ENCODE results near the gene MYO10.

MYO10 gene

DNA sequence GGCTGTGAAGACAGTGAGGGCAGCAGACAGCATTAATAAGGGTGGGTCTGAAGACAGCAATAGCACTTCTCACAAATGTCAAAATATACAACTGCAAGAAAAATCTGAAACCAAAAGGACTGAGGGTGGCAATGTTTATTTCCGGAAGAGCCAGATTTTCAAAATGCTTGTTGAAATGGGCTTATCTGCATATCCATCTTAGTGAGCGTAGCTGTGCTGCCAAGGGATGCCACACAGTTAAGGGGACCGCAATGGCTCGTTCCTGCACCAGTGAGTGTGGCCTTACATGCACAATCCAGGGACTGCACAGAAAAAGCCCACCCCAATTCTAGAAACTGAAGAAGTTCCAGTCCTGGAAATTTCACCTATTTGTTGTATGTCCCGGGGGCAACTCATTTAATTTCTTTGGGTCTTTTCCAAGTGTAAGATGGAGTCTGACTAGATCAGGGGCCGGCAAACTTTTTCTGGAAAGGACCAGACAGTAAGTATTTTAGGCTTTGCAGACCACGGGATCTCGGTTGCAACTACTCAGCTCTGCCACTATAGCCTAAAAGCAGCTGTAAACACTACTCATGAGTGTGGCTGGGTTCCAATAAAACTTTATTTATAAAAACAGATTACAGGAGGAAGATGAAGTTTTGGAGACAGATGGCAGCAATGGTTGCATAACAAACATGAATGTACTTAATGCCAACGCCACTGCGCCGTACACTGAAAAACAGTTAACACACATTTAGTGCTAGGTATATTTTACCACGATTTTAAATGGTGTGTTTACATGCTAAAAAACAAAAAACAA lies 154.1 kb downstream of the MYO10 start:
- peaks cover 18% of the 10 kb centered on the region; the same call in 1 of the 2 replicates for H3K4me1 ChIP-seq (ENCODE audit: control insufficient read depth, insufficient read depth, low read length)
- H3K27me3 ChIP-seq (ENCODE audit: control insufficient read depth, insufficient read depth, low read length): no peaks in the 10 kb centered on the region
- no peak overlapping the region for H3K4me3 ChIP-seq (ENCODE audit: low read depth, low read length)
- H3K27ac ChIP-seq (ENCODE audit: low read depth, low read length): no peak overlapping the region
- no peak overlapping the region for H3K9ac ChIP-seq (ENCODE audit: low read length)
- H3K9me3 ChIP-seq (ENCODE audit: control insufficient read depth, insufficient read depth, low read depth, low read length): no peaks in the 10 kb centered on the region
- H3K36me3 ChIP-seq (ENCODE audit: control insufficient read depth, insufficient read depth, low read length): peaks cover 23% of the 10 kb centered on the region

DNA sequence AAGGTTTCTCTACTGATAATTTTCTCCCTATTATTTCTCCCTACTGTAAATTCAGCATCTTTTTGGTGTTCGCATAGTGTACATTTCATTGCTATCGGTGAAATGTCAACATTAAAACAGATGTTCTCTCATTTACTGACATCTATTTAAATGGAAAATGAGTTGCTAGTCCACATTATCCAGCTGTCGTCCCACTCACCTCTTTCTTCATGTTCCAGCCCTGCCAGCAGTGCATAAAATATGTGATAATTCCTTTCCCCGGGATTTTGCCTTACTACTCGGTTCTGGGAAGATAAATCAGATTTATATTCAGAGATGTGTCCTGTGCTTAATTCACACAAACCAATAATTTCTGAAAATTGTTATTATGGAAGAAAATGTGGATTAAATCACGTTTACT lies 155.8 kb downstream of the MYO10 start:
- peaks cover 23% of the 10 kb centered on the region for H3K36me3 ChIP-seq (ENCODE audit: control insufficient read depth, insufficient read depth, low read length)
- no peaks in the 10 kb centered on the region for H3K9me3 ChIP-seq (ENCODE audit: control insufficient read depth, insufficient read depth, low read depth, low read length)
- H3K4me3 ChIP-seq (ENCODE audit: low read depth, low read length): no peak overlapping the region
- peaks cover 20% of the 10 kb centered on the region; the same call in 1 of the 2 replicates for H3K4me1 ChIP-seq (ENCODE audit: control insufficient read depth, insufficient read depth, low read length)
- no peak overlapping the region for H3K9ac ChIP-seq (ENCODE audit: low read length)
- H3K27me3 ChIP-seq (ENCODE audit: control insufficient read depth, insufficient read depth, low read length): no peaks in the 10 kb centered on the region
- H3K27ac ChIP-seq (ENCODE audit: low read depth, low read length): no peak overlapping the region

- Histone ChIP-seq H3K9ac (ENCODE audit: low read length) (no peak overlapping the region), H3K36me3 (ENCODE audit: control insufficient read depth, insufficient read depth, low read length) (peaks cover 20% of the 10 kb centered on the region), H3K27ac (ENCODE audit: low read depth, low read length) (no peak overlapping the region)
Measured at GRCh38 chr5:16777432-16777831, 158.7 kb downstream of the MYO10 start.

GRCh38 chr5:16776611-16777251 lies 159.4 kb downstream of the MYO10 start:
- Histone ChIP-seq H3K9ac (ENCODE audit: low read length) (no peak overlapping the region), H3K4me3 (ENCODE audit: low read depth, low read length) (no peak overlapping the region), H3K27me3 (ENCODE audit: control insufficient read depth, insufficient read depth, low read length) (no peaks in the 10 kb centered on the region), H3K27ac (ENCODE audit: low read depth, low read length) (no peak overlapping the region), H3K4me1 (ENCODE audit: control insufficient read depth, insufficient read depth, low read length) (peaks cover 20% of the 10 kb centered on the region), H3K36me3 (ENCODE audit: control insufficient read depth, insufficient read depth, low read length) (peaks cover 14% of the 10 kb centered on the region), H3K9me3 (ENCODE audit: control insufficient read depth, insufficient read depth, low read depth, low read length) (no peaks in the 10 kb centered on the region)

More at GRCh38 chr5:16777432-16777831, 158.7 kb downstream of the MYO10 start:
- no peak overlapping the region for H3K4me3 ChIP-seq (ENCODE audit: low read depth, low read length)
- peaks cover 20% of the 10 kb centered on the region for H3K4me1 ChIP-seq (ENCODE audit: control insufficient read depth, insufficient read depth, low read length)
- no peaks in the 10 kb centered on the region for H3K9me3 ChIP-seq (ENCODE audit: control insufficient read depth, insufficient read depth, low read depth, low read length)
- no peaks in the 10 kb centered on the region for H3K27me3 ChIP-seq (ENCODE audit: control insufficient read depth, insufficient read depth, low read length)

- Histone ChIP-seq H3K4me3 (ENCODE audit: low read depth, low read length) (no peak overlapping the region), H3K4me1 (ENCODE audit: control insufficient read depth, insufficient read depth, low read length) (peaks cover 20% of the 10 kb centered on the region), H3K27me3 (ENCODE audit: control insufficient read depth, insufficient read depth, low read length) (no peaks in the 10 kb centered on the region), H3K9ac (ENCODE audit: low read length) (no peak overlapping the region), H3K9me3 (ENCODE audit: control insufficient read depth, insufficient read depth, low read depth, low read length) (no peaks in the 10 kb centered on the region), H3K27ac (ENCODE audit: low read depth, low read length) (no peak overlapping the region), H3K36me3 (ENCODE audit: control insufficient read depth, insufficient read depth, low read length) (peaks cover 7% of the 10 kb centered on the region; the same call in 1 of the 2 replicates)
Measured at GRCh38 chr5:16774806-16775205, 161.3 kb downstream of the MYO10 start.

GRCh38 chr5:16773991-16774390 lies 162.1 kb downstream of the MYO10 start:
- H3K4me3 ChIP-seq (ENCODE audit: low read depth, low read length): no peak overlapping the region
- peaks cover 20% of the 10 kb centered on the region for H3K4me1 ChIP-seq (ENCODE audit: control insufficient read depth, insufficient read depth, low read length)
- H3K27ac ChIP-seq (ENCODE audit: low read depth, low read length): no peak overlapping the region
- no peaks in the 10 kb centered on the region for H3K27me3 ChIP-seq (ENCODE audit: control insufficient read depth, insufficient read depth, low read length)
- no peaks in the 10 kb centered on the region for H3K9me3 ChIP-seq (ENCODE audit: control insufficient read depth, insufficient read depth, low read depth, low read length)
- H3K36me3 ChIP-seq (ENCODE audit: control insufficient read depth, insufficient read depth, low read length): peaks cover 4% of the 10 kb centered on the region; the same call in 1 of the 2 replicates
- no peak overlapping the region for H3K9ac ChIP-seq (ENCODE audit: low read length)

DNA sequence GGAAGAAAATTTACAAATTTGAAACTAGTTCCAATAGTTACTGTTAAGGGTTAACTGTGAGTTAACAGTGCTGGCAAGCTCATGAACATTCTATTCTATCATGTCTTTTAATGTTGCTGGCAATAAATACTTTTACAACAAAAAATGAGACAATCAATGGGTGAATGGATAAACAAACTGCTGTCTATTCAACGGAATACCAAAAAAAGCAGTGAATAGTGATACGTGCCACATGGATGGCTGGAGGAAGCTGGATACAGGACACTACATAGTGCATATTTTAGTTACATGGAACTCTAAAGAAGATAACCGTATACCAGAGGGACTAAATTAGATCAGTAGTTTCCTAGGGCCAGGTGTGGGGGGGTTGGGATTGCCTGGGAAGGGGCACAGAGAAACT lies 163.5 kb downstream of the MYO10 start:
- no peaks in the 10 kb centered on the region for H3K9me3 ChIP-seq (ENCODE audit: control insufficient read depth, insufficient read depth, low read depth, low read length)
- H3K27ac ChIP-seq (ENCODE audit: low read depth, low read length): no peak overlapping the region
- H3K9ac ChIP-seq (ENCODE audit: low read length): no peak overlapping the region
- peaks cover 7% of the 10 kb centered on the region; the same call in 1 of the 2 replicates for H3K36me3 ChIP-seq (ENCODE audit: control insufficient read depth, insufficient read depth, low read length)
- H3K4me1 ChIP-seq (ENCODE audit: control insufficient read depth, insufficient read depth, low read length): peaks cover 19% of the 10 kb centered on the region
- no peaks in the 10 kb centered on the region for H3K27me3 ChIP-seq (ENCODE audit: control insufficient read depth, insufficient read depth, low read length)
- H3K4me3 ChIP-seq (ENCODE audit: low read depth, low read length): no peak overlapping the region

- no peak overlapping the region for H3K9ac ChIP-seq (ENCODE audit: low read length)
- H3K27me3 ChIP-seq (ENCODE audit: control insufficient read depth, insufficient read depth, low read length): no peaks in the 10 kb centered on the region
- H3K36me3 ChIP-seq (ENCODE audit: control insufficient read depth, insufficient read depth, low read length): peaks cover 31% of the 10 kb centered on the region
- H3K9me3 ChIP-seq (ENCODE audit: control insufficient read depth, insufficient read depth, low read depth, low read length): no peaks in the 10 kb centered on the region
- peaks cover 7% of the 10 kb centered on the region; the same call in 1 of the 2 replicates for H3K4me1 ChIP-seq (ENCODE audit: control insufficient read depth, insufficient read depth, low read length)
- H3K4me3 ChIP-seq (ENCODE audit: low read depth, low read length): no peak overlapping the region
- H3K27ac ChIP-seq (ENCODE audit: low read depth, low read length): no peak overlapping the region
Measured at GRCh38 chr5:16768184-16768583, 167.9 kb downstream of the MYO10 start.

- H3K9me3 ChIP-seq (ENCODE audit: control insufficient read depth, insufficient read depth, low read depth, low read length): no peaks in the 10 kb centered on the region
- H3K36me3 ChIP-seq (ENCODE audit: control insufficient read depth, insufficient read depth, low read length): peaks cover 63% of the 10 kb centered on the region
Measured at GRCh38 chr5:16763211-16763610, 172.9 kb downstream of the MYO10 start.

DNA sequence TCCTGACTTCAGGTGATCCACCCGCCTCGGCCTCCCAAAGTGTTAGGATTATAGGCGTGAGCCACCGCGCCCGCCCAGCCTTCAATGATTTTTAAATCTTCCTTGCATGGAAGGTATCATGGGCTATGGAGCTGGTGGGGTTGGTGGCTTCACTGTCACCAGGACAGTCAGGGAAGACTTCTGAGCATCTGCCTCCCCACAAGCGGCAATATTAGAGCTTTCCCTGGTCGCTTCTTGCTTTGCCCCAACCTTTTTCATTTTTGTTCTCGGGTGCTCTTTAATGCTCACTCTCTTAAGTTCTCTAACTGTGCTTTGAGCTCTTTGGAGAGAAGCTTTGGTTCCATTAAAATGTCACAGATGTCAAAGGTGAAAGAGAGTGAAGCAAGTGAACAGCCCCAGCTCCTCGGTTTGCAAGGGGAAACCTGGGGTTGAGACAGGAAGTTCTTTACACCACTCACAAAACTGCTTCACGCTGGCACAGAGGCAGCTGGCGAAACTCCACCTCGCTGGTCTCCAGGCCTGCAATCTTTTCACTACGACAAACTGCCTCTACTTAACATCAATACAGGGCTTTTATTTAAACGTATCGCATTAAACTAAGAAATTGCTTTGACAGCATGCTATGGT lies 176.8 kb downstream of the MYO10 start:
- no peaks in the 10 kb centered on the region for H3K9me3 ChIP-seq (ENCODE audit: control insufficient read depth, insufficient read depth, low read depth, low read length)
- H3K9ac ChIP-seq (ENCODE audit: low read length): no peak overlapping the region
- H3K36me3 ChIP-seq (ENCODE audit: control insufficient read depth, insufficient read depth, low read length): peaks cover 58% of the 10 kb centered on the region
- H3K4me1 ChIP-seq (ENCODE audit: control insufficient read depth, insufficient read depth, low read length): peaks cover 6% of the 10 kb centered on the region
- no peak overlapping the region for H3K4me3 ChIP-seq (ENCODE audit: low read depth, low read length)
- H3K27ac ChIP-seq (ENCODE audit: low read depth, low read length): no peak overlapping the region
- H3K27me3 ChIP-seq (ENCODE audit: control insufficient read depth, insufficient read depth, low read length): no peaks in the 10 kb centered on the region

More at GRCh38 chr5:16763211-16763610, 172.9 kb downstream of the MYO10 start:
- Histone ChIP-seq H3K4me1 (ENCODE audit: control insufficient read depth, insufficient read depth, low read length) (peaks cover 3% of the 10 kb centered on the region; the same call in 1 of the 2 replicates), H3K9ac (ENCODE audit: low read length) (no peak overlapping the region), H3K27ac (ENCODE audit: low read depth, low read length) (no peak overlapping the region), H3K4me3 (ENCODE audit: low read depth, low read length) (no peak overlapping the region), H3K27me3 (ENCODE audit: control insufficient read depth, insufficient read depth, low read length) (no peaks in the 10 kb centered on the region)

Measured in HUES6 (cell line).